HG02981 (cell line): ENCODE measurements around the gene ARNT2.

Experiments
- ATAC-seq: cut with Tn5 transposase; IDR thresholded peaks from one replicate; pipeline ENCODE4 v1.9.1; 2021; ENCODE audit warnings: mild to moderate bottlenecking, moderate library complexity; ENCODE audit not compliant: unreplicated experiment

The ARNT2 gene

DNA sequence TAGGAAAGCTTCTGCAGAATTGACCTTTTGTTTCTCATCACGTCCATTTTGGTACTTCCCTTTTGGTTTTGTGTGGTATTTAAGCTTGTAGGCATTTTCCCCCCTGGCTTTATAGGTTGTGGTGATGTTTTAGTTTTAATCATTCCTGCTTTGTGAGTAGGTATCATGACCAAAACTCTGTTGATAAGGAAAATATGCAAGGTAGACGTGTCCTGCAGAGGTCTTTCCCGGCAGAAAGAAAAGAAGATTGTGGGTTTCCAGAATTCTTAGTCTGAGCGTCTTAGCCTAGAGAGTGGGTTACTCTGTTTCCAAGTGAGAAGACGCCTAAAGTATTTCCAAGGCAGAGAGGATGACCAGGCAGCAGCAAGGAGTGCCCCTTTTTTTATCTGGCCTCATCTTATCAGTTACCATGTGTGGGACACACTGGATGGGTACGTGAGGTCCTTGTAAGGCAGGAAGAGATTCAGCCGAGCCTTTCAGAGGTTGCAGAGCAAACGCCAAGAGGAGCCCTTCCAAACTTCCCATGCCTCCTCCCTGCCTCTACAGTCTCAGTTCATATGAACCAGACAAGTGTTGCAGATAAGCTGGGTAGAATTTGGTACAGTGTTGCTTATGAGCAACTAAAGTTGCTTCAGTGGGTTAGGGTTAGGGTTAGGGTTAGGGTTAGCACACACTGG lies 58.8 kb downstream of the ARNT2 start:
- ATAC-seq, result no peak

DNA sequence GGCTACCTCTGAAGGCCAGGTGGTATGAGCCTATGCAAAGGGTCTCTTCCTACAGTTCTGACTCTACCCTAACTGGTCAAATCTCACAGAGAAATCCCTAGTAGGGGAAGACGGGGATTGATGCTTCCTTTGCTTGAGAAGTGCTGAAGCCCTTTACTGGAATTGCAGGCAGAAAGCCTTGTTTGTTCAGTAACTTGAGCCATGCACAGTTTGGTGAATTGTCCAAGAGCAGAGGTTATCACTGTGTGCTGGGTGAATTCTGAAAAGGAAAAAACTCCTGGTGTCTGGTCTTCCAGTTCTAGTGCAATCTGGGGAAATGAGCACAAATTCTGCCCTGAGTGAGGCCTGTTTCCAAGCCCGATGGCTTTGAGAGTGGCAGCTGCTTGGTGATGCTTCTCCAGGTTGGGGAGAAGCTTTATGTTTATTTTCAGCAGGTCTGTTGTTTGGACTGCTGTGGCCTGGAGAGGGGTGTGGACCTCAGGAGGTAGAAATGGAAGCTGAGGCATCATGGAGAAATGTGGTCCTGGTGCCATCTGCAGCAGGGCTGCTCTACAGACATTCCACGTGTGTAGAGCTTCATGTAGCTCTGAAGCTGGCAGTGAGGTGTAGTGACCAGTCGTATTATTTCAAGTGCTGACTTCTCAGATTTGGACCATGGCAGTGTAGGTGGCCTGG lies 60.9 kb downstream of the ARNT2 start:
- ATAC-seq, result no peak

DNA sequence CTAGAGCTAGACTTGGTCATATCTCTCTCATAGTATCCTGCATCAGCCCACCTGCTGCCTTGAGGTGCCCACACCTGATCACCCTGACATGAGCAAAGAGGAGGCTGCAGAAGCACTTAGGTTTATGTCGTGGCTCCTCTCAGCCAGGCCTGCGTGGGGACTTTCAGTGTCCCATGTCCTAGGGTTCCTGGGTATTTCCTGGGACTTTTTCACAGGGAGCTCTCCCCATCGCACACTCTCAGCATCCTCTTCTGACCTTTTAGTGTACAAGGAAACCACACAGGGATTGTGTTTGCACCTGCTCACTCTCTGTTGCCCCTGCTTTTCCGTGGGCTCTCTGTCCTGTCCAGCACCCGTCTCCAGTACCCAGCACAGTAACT lies 61.4 kb downstream of the ARNT2 start:
- no peak for ATAC-seq

DNA sequence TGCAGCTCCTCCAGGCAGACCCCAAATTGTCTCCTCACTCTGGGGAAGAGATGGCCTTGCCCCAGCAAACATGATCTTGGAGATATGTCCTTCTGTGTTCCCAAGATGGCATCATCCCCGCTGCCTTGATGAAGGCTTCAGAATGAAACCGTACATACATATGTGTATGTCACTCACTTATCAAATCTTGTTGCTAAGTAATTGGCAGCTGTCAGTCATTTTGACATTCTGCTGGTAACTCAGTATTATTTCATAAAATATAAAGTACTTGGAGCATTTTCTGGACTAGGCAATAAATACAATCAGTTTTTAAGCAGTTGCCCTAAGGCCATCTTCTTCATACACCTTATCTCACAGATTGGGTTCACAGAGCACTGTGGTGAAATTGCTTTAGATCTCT lies 62.4 kb downstream of the ARNT2 start:
- no peak for ATAC-seq

DNA sequence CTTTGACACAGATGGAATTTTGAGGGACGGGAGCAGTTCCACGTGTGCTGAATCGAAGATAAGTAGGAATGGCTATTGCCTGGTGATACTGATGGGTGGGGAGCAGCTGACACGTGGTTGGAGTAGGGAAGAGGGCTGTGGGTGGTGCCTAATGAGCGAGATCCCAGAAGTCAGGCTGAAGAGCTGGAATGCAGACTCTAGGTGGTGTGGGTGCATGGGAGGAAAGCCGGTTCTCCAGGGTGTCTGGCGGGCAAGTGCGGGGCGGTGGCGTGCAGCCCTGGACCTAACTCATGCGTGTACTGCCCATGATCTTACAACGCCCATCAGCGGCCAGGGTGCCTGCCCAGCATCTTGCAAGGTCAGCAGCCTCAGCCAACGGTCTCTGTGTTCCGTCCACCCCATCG lies 63.1 kb downstream of the ARNT2 start:
- ATAC-seq, result no peak

DNA sequence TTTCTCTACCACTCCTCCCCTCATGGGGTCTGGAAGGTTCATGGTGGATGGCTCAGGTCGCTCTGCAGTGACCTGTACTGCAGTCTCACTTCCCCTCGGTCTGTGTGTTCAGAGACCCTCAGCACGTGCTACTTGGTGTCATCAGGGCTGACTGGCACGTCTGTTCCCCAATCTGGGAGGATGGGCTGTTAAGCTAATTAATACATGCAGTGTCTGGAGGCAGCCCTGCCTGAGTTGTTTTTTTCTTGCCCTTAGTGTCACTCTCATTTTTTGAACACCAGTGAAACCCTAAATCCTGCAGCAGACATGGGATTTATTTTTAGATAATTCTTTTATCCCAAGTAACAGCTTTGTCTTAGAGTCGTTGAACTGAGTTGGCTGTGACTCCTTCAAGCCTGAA lies 64.6 kb downstream of the ARNT2 start:
- no peak for ATAC-seq

DNA sequence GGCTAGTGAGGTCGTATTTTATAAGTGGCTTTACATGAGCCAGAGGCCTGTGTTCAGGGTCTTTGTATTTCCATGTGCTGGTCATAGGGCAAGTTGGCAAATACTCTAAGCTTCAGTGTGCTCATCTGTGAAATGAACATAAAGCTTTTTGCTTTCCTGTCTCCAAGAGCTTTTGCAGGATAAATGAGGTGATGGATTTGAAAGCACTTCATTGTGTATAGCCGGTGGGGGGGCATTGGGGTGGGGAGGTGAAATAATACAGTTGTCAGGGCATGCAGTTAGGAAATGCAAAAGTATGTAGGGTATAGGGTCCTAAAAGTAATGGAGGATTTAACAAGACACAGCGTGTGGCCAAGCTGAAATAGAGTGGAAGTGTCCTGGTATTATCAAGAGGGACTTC lies 67.7 kb downstream of the ARNT2 start:
- ATAC-seq, result no peak

DNA sequence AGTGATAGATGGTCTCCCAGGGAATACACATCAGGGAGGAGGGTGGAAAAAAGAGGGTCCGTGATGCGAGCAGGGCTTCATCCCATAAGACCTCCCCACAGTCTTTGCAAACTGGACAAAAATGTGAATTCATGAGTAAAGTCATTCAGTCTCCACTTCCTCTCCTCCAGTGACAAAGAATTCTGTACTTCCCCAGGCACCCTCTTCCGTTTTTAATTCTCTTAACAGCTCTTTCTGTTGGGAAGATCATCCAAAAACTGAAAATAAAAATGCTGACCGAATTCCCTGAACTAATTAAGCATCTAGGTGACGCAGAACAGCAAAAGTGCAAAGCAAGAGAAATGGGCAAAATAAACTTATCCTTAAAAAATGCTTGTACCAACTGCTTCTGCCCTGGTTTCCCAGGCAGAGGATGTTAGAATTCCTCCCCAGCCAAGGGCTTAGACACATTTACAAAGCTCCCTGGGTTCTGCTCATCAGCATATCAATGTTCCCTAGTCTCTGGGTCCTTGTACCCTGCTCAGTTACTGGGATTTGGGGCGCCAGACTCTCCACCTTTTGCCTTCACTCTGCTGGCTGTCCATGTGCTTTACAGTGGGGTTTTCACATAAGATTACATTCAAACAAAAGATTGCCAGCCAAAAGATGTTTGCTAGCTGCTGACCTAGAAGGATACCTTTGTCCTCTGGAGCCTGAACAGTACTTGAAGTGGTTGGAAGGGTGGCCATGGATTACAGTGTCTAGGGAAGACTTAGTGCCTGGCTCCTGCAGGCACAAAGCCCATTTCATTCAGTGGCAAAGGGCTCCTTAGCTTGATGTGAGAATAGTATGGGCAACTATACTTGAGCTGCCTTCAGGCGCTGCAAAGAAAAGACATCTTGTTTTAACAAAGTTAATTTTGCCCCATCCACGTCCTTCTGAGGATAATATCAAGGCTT lies 69.4 kb downstream of the ARNT2 start:
- ATAC-seq, result no peak

DNA sequence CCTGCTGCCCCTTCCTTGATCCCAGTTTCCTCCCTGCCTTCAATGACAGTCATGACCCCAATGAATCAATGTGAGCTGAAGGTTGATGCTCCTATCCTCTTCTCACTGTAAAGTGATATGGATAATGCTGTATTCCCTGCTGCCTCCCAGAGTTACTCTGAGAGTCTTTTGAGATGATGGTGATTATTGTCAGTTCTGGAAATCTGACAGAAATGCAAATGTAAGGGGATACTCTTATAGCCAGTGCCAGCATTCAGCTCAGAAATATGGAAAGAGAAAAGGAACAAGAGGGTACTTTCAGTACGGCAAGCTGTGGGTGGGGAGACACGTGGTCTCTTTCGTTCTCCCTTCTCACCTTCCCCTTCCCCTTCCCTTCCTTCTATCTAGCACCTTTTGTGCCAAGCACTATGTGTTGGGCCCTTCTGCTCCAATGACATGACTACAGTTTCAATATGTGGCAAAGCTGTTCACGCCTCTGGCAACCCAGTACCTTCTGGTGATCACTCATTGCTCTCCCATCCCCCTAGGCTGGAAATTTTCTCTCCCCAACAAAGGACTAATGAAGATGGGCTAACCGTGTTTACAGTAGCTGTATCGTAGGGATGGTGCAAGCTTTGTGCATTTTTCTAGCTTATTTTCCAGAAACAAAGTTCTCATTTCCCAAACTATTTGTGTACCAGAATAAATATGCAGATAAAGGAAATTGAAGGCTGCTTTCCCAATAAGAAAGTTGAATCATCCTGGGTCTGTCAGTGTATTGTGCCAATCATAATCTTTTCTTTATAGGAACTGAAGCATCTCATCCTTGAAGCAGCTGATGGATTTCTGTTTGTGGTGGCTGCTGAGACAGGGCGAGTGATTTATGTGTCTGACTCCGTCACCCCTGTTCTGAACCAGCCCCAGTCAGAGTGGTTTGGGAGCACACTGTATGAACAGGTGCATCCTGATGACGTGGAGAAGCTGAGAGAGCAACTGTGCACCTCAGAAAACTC lies 70.3 kb downstream of the ARNT2 start:
- no peak for ATAC-seq

DNA sequence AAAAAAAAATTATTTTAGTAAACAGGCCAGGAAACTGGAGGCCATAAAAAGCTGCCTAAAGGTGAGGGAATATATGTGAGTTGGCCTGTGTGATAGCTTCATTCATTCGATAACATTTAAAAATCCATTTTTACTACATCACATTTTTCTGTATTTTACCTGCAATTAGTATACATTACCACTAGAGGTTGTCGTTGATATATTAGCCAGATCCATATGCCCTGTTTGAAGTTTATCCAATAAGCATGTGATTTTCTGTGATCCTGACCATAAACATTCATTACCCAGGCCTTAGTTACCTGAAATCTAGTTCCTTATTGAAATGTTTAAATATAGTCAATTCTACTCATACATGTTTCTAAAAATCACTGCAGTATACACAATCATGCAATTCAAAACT lies 71.4 kb downstream of the ARNT2 start:
- ATAC-seq, result no peak

DNA sequence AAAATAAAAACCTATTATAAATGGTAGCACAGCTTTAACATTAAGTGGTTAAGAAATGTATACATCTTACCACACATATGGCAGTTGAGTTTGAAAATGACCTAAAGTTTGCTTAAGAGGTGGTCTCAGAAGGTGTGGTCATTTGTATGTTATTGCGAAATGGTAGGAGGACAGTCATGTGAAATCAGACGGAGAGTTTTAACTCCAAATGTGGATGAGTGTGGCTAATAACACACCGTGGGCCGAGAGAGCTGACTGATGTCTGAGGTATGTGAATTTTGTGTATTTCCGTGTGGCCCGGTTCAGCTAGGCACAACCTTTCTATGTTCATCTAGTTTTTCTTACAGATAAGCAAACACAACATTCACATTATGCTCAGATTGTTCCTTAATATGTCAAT lies 71.9 kb downstream of the ARNT2 start:
- ATAC-seq, result no peak

DNA sequence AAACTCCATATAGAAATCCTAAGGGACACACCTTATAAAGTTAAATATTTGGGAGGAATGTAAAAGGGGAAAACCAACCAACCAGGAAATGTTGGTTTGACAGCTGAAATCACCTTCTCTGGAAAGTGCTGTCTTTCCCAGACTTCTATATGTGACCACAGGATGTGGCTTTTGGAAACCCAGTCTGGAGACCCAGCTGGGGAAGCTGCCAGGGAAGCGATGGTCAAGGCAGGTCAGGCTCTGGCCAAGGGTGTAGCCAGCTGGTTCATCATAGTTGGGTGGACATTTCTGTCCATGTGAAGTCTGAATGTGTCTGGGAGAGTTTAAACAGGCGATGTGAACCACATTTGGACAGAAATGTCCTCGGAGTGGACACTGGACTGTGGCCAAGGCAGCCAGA lies 73.9 kb downstream of the ARNT2 start:
- no peak for ATAC-seq

DNA sequence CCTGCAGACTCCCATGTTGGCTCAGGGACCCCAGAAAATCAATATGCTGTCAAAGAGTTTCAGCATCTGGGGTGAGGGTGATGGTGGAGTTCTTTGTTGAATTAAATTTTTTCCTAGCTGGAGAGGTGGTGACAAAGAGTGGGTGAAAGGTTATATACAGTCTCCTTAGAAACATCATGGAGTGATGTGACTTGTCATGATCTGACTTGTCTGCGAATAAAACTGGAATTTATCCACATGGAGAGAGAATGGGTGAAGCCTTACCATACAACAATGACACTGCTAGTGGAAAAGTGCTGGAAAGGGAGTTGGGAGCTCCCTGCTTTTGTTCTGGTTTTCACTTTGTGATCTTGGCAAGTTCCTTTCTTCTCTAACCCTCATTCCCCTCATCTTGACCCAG lies 75.0 kb downstream of the ARNT2 start:
- ATAC-seq, result no peak

DNA sequence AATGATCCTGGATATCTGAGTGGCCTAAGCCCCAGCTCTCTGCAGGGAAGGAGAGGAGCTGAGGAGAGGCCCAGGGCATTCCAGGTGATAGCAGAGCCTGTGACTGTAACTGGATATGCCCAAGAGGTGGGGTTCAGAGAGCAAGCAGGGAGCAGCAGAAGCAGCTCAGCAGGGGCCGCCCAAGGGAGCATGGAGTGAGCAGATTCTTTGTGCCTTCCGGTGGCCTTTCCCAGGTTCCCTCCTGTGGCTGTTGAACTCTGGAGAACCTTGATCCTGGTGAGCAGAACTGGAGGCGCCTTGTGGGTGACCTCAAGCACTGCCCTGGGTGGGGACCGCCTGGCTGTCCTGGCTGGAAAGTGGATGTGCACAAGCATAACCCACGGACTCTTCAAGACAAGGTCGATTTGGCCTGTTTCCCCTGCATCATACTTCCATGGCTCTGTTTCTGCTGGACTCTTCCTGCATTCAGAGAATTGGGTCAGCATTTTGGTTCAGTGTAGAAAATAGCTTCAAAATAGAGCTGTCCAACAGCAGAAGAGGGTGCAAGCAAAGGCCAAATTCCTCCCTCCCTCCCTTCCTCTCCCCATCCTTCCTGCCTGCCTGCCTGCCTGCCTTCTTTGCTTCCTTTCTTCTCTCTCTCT lies 76.1 kb downstream of the ARNT2 start:
- ATAC-seq, result no peak

DNA sequence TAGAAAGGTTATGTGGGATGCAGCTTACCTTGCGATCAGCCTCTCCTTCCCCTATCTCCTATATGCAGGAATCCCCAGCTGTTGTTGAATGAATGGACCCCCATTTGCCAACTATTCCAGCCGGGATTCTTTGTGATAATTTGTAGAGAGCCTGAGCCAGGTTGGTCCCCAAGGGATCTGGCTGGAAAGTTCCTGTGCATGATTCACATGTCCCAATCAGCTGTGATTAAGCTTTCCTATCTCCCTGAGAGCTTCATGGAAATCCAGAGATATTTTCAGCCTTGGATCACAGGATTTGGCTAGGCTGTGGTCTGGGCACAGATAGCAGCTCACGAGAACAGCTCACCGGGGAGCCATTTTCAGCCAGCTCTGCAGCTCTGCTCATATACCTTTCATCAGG lies 76.7 kb downstream of the ARNT2 start:
- no peak for ATAC-seq

DNA sequence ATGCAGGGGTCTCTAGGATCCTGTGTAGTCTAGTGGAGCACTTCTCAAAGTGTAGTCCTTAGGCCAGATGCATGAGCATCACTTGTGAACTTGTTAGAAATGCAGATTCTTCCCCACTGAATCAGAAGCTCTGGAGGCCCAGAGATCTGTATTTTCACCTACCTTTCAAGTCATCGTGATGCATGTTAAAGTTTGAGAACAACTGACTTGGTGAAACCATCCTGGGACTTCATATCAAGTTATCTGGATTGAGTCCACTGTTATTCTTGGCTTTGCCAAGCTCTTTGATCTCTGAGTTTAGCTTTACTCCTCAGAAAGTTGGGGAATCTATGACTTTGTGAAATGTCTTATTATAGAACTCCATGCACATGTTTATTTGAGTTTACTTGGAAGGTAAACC lies 78.5 kb downstream of the ARNT2 start:
- no peak for ATAC-seq

DNA sequence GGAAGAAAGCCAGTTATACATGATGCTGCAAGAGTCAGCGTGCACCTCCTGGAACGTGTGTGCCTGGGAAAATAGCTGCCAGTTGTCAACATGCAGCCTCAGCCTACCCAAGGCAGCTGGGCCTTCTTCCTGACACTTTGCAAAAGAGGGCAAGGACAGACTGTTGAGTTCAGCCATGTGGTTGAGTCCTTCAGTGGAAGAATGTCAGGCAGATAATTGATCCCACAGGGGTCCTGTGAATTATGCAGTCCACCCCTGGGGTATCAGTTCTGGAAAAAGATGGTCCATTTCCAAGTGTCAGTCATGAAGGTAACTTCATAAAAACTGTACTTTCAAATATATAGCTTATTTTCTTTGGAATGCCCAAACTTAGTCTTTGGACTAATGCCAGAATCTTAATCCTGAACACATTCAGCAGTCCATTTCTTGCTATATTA lies 79.6 kb downstream of the ARNT2 start:
- ATAC-seq, result no peak

DNA sequence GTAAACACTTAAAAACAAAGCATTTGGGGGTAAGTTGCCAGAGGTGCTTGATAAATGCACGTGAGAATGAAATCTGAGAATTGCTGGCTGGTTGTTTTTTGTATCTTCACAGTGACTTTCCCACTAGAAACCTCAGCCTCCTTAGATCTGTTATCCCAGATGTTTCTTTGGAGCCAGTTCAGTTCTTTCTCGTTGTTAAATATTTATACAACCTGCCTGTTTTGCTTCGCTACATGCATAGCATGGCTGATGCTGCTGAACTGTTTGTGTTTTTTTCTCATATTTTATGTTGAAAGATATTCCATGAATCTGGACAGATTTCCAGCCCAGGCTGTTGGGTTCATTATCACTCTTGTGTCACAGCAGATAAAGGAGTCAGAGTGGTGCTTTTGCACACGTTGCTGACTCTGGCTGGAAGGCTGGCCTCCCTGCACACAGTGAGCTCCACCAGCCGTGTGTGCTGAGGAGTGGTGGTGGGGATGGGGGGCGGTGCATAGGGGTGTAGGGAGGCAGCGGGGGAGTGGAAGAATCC lies 80.2 kb downstream of the ARNT2 start:
- no peak for ATAC-seq

DNA sequence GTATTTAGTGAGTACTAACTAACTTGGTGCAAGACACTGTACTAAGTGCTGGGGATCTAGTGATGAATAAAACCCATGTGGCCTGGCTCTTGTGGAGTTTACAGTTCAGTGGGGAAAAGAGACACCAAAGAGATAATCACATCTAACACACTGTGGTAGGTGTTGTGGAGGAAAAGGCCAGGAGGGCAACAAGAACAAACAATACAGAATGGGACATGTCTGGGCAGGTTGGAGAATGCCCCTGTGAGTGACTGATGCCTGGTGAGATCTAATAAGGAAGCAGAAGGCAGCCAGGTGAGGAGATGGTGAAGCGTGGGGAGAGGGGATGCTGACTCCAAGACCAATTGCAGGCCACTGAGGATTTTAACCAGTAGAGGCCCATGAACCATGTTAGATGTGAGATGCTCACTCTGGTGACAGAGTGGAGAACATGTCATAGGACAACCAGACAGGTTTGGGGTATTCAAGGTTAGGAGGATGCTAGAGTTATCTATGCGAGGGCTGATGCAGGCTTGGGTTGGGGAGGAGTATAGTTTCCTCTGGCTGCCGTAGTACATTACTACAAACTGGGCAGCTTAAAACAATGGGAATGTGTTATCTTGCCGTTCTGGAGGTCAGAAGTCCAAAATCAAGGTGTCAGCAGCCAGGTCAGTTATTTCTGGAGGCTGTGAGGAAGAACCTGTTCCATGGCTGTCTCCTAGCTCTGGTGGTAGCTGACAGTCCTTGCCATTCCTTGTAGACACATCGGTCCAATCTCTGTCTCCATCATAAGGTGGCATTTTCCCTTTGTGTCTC lies 81.4 kb downstream of the ARNT2 start:
- ATAC-seq, result no peak
